K562 (cell line): ENCODE results near the gene HSP90AA1. TPM values are rescaled to one million over a fixed set of nuclear protein-coding genes. Genes with fewer than 3 reads are reported as not detected.

Source experiments
- CGGBP1 ChIP-seq: fragments of 250-450 bp; sonication (Bioruptor Pico); IDR thresholded peaks from 2 replicates; pipeline ENCODE4 v1.9.0; 2021; ENCODE audit warnings: mild to moderate bottlenecking
- CHD2 ChIP-seq: IDR thresholded peaks from 2 replicates; pipeline ENCODE4 v1.6.1; 2011; ENCODE audit warnings: low read depth, low read length
- EWSR1 ChIP-seq: fragments of 450-650 bp; IDR thresholded peaks from 2 replicates; pipeline ENCODE4 v1.6.1; 2018; ENCODE audit warnings: borderline replicate concordance, mild to moderate bottlenecking, low read depth, moderate library complexity; ENCODE audit not compliant: partially characterized antibody
- FOXK2 ChIP-seq, 2 experiments: fragments of 450-650 bp; IDR thresholded peaks in 1 of 2; conservative IDR thresholded peaks in 1 of 2; 2 replicates each; pipeline ENCODE4 v1.6.1; 2016; ENCODE audit warnings: low read depth in 2 of 2, mild to moderate bottlenecking in 1 of 2
- GTF2B ChIP-seq: IDR thresholded peaks from 2 replicates; pipeline ENCODE4 v1.6.1; 2011; ENCODE audit not compliant: insufficient read length; ENCODE audit errors: extremely low read depth
- HOMEZ ChIP-seq: fragments of 250-450 bp; sonication (Bioruptor Pico); IDR thresholded peaks from 2 replicates; pipeline ENCODE4 v1.4.0; 2020; ENCODE audit warnings: mild to moderate bottlenecking, moderate library complexity
- HSF4 ChIP-seq: fragments of 250-450 bp; sonication (Bioruptor Pico); IDR thresholded peaks from 2 replicates; pipeline ENCODE4 v2.1.2; 2022; ENCODE audit warnings: mild to moderate bottlenecking, moderate library complexity, borderline replicate concordance
- KDM5B ChIP-seq: fragments of 200-600 bp; sonication (generic); IDR thresholded peaks from 2 replicates; pipeline ENCODE4 v1.6.1; 2012; ENCODE audit warnings: low read depth, mild to moderate bottlenecking, moderate library complexity, low read length, control low read depth, inconsistent platforms; ENCODE audit not compliant: insufficient replicate concordance
- KLF1 ChIP-seq: fragments of 450-650 bp; IDR thresholded peaks from 2 replicates; pipeline ENCODE4 v1.6.1; 2016; ENCODE audit warnings: missing genetic modification characterization, missing compliant biosample characterization
- MBD2 ChIP-seq: sonication (generic); IDR thresholded peaks from 2 replicates; pipeline ENCODE4 v1.6.1; 2016; ENCODE audit warnings: low read depth, borderline replicate concordance
- MLLT1 ChIP-seq, 2 experiments: fragments of 450-650 bp; IDR thresholded peaks; 2 replicates each; pipeline ENCODE4 v1.6.1; 2016
- NFIX ChIP-seq: fragments of 250-450 bp; sonication (Bioruptor Pico); IDR thresholded peaks from 2 replicates; pipeline ENCODE4 v1.4.0; 2020; ENCODE audit warnings: low read depth, mild to moderate bottlenecking, moderate library complexity
- NONO ChIP-seq, 2 experiments: fragments of 200-400 bp in 1 of 2; fragments of 450-650 bp in 1 of 2; formaldehyde crosslinking in 1 of 2; IDR thresholded peaks; 2 replicates each; pipeline ENCODE4 v1.6.1; 2017; ENCODE audit warnings: low read depth in 2 of 2, mild to moderate bottlenecking in 2 of 2, moderate library complexity in 2 of 2, low read length in 1 of 2
- SAFB ChIP-seq: fragments of 200-400 bp; formaldehyde crosslinking; IDR thresholded peaks from 2 replicates; pipeline ENCODE4 v1.6.1; 2017; ENCODE audit warnings: low read depth, low read length, borderline replicate concordance
- SMAD4 ChIP-seq: fragments of 250-450 bp; sonication (Bioruptor Pico); conservative IDR thresholded peaks from 2 replicates; pipeline ENCODE4 v1.8.0; 2021; ENCODE audit warnings: inconsistent platforms, mild to moderate bottlenecking, moderate library complexity
- TBL1XR1 ChIP-seq, 2 experiments: IDR thresholded peaks; 2 replicates each; pipeline ENCODE4 v1.6.1; 2012; ENCODE audit warnings: improper control_type of control experiment in 2 of 2, low read length in 2 of 2, mild to moderate bottlenecking in 1 of 2
- TBP ChIP-seq: optimal IDR thresholded peaks from 2 replicates; pipeline ENCODE3; 2011; ENCODE audit warnings: low read depth, low read length, improper control_type of control experiment
- TEAD4 ChIP-seq, 2 experiments: sonication (generic) in 1 of 2; formaldehyde crosslinking in 1 of 2; IDR thresholded peaks; 2 replicates each; pipeline versions ENCODE4 v1.6.1 to v1.8.0; 2012 to 2022; ENCODE audit warnings: borderline replicate concordance in 1 of 2, inconsistent platforms in 1 of 2, low read length in 1 of 2, mild to moderate bottlenecking in 1 of 2, missing genetic modification reagents in 1 of 2
- ZKSCAN8 ChIP-seq: fragments of 200-800 bp; sonication (Bioruptor generic); IDR thresholded peaks from 2 replicates; pipeline ENCODE4 v1.6.1; 2016; ENCODE audit warnings: missing genetic modification characterization, missing compliant biosample characterization
- ZNF431 ChIP-seq: sonication (generic); formaldehyde crosslinking; IDR thresholded peaks from 2 replicates; pipeline ENCODE4 v1.8.0; 2022; ENCODE audit warnings: mild to moderate bottlenecking, missing genetic modification reagents
- polyA plus RNA-seq, 8 experiments: library from polyadenylated mRNA; depleted of rRNA in 4 of 8; stranded (reverse) in 5 of 8; unstranded in 3 of 8; fragments of >200 nt; fragmentation: Nextera tagmentation in 2 of 8; fragmentation: Illumina TruSeq in 1 of 8; extraction: Ambion mirVana in 2 of 8; extraction: Trizol in 1 of 8; gene quantifications; 2 replicates each; pipeline versions ENCODE4 v1.2.1 to v1.2.3, GENCODE V29; 2011 to 2014; ENCODE audit warnings: inconsistent platforms in 1 of 8, missing spikeins in 1 of 8
- total RNA-seq, 7 experiments: library from RNA; depleted of rRNA in 6 of 7; stranded (reverse); fragments of >200 nt in 6 of 7; fragmentation: Illumina TruSeq in 2 of 7; extraction: Trizol in 2 of 7; gene quantifications; 2 replicates each; pipeline versions ENCODE4 v1.2.1 to v1.2.3, GENCODE V29; 2011 to 2021; ENCODE audit warnings: low replicate concordance in 1 of 7

HSP90AA1 gene
- total and polyA plus RNA-seq, 9 of the 15 experiments (the other 6 are each of a cell fraction or from before 2014, with no cell fraction given), result 377 to 1,731 (median 879) TPM

GRCh38 chr14:102086972-102087761, at the start of gene HSP90AA1 (continued):
- TF ChIP-seq HOMEZ (CRISPR knock-in tag) (0 out of 2 replicates have a peak, but pooled peaks have one; percentile 53), KDM5B (peak; percentile 99), TBL1XR1 (IDR thresholded peaks at IDR 0.05; ENCODE audit: low read length in 2 of 2) (0 out of 4 replicates have a peak, but pooled peaks of 1 of the 2 experiments have one; percentile 15), EWSR1 (no peak), MBD2 (peak; percentile 83), SMAD4 (CRISPR knock-in tag) (peak; percentile 69; the same call in 1 of the 2 replicates), NONO (IDR thresholded peaks at IDR 0.05; ENCODE audit: low read depth in 2 of 2, low read length in 1 of 2) (peak in 1 of 2 experiments; percentile 10; a peak in 1 of 4 replicates), SAFB (peak; percentile 51; the same call in 1 of the 2 replicates), NFIX (CRISPR knock-in tag) (no peak), TBP (no peak), FOXK2 (conservative IDR thresholded peaks at IDR 0.05 in 1 of 2, IDR thresholded peaks at IDR 0.05 in 1 of 2; ENCODE audit: low read depth in 2 of 2) (no peak), CHD2 (no peak), ZNF431 (CRISPR knock-in tag) (0 out of 2 replicates have a peak, but pooled peaks have one; percentile 4), MLLT1 (IDR thresholded peaks at IDR 0.05) (peak in 1 of 2 experiments; percentile 77; a peak in 1 of 4 replicates), KLF1 (tag) (peak; percentile 63; the same call in 1 of the 2 replicates), CGGBP1 (CRISPR knock-in tag) (no peak), ZKSCAN8 (CRISPR knock-in tag) (no peak), HSF4 (CRISPR knock-in tag) (no peak), TEAD4 (IDR thresholded peaks at IDR 0.05; ENCODE audit: low read length) (peak; percentile 6; the same call in 1 of the 2 replicates), TEAD4 (CRISPR knock-in tag; IDR thresholded peaks at IDR 0.05; ENCODE audit: borderline replicate concordance) (no peak), GTF2B (peak; percentile 29)
